Right hindlimb (tissue), 1 donor: ENCODE measurements around the gene MAPK12.

ENCODE experiments used
- DNase-seq: peaks from one replicate; pipeline ENCODE4 v3.0.0-alpha.2; 2018

The MAPK12 gene

GRCh38 chr22:50299785-50300619 is 38.5 kb upstream of the MAPK12 start:
- DNase-seq, result peak; percentile 27

GRCh38 chr22:50298937-50299784 is 37.7 kb upstream of the MAPK12 start:
- DNase-seq, result peak; percentile 55

GRCh38 chr22:50298266-50298637 is 36.8 kb upstream of the MAPK12 start:
- DNase-seq, result no peak

- DNase-seq, result no peak
Measured at GRCh38 chr22:50297510-50298265, 36.2 kb upstream of the MAPK12 start.

- DNase-seq, result no peak
Measured at GRCh38 chr22:50296658-50297490, 35.4 kb upstream of the MAPK12 start.

- DNase-seq, result no peak
Measured at GRCh38 chr22:50294319-50294656, 32.8 kb upstream of the MAPK12 start.

- peak; percentile 80 for DNase-seq
Measured at GRCh38 chr22:50293441-50294318, 32.2 kb upstream of the MAPK12 start.

- no peak for DNase-seq
Measured at GRCh38 chr22:50292643-50293440, 31.4 kb upstream of the MAPK12 start.

GRCh38 chr22:50289942-50290630 is 28.6 kb upstream of the MAPK12 start:
- no peak for DNase-seq

GRCh38 chr22:50289151-50289941 is 27.9 kb upstream of the MAPK12 start:
- no peak for DNase-seq

- no peak for DNase-seq
Measured at GRCh38 chr22:50287731-50288130, 26.2 kb upstream of the MAPK12 start.

GRCh38 chr22:50286701-50287318 is 25.3 kb upstream of the MAPK12 start:
- no peak for DNase-seq

GRCh38 chr22:50286275-50286674 is 24.8 kb upstream of the MAPK12 start:
- no peak for DNase-seq

- no peak for DNase-seq
Measured at GRCh38 chr22:50285568-50286229, 24.2 kb upstream of the MAPK12 start.

- no peak for DNase-seq
Measured at GRCh38 chr22:50284479-50284878, 23.0 kb upstream of the MAPK12 start.

GRCh38 chr22:50283821-50284220 is 22.3 kb upstream of the MAPK12 start:
- DNase-seq, result no peak

GRCh38 chr22:50282361-50283155 is 21.1 kb upstream of the MAPK12 start:
- DNase-seq, result no peak
